Neural cell (in vitro differentiated cells): ENCODE measurements around the gene GCN1.

Source experiments
- CTCF ChIP-seq: fragments of 450-650 bp; IDR thresholded peaks from 2 replicates; pipeline ENCODE4 v1.5.1; 2014; ENCODE audit warnings: antibody characterized with exemption, mild to moderate bottlenecking, moderate library complexity; ENCODE audit not compliant: poor library complexity, severe bottlenecking
- POLR2AphosphoS5 ChIP-seq: IDR thresholded peaks from 2 replicates; pipeline ENCODE4 v1.6.1; 2012

- TF ChIP-seq POLR2AphosphoS5 (no peak), CTCF (no peak)
These were observed 93.9 kb downstream of the GCN1 start for GRCh38 chr12:120100630-120101029.
